NCI-H2107 treated with DMSO at 0.1 percent for 48 hours (cell line): Measurements from ENCODE around the gene TMEM244.
"Not testable (repeated sequence)": the region's sequence is repeated elsewhere in the genome, so short reads cannot be mapped to it uniquely, and the experiment has no call there.

Experiments
- DNase-seq: peaks from one replicate; lab custom pipeline; 2025; ENCODE audit not compliant: unreplicated experiment; lab: John Stamatoyannopoulos, UW

The TMEM244 gene

GRCh38 chr6:129860908-129861665 is at the start of gene TMEM244:
TMEM244 (minus strand) TSS chr6:129861315; CDS start chr6:129861188, 127 bp downstream.
- no peak for DNase-seq

GRCh38 chr6:129908858-129909257 is 47.7 kb upstream of the TMEM244 start:
- no peak for DNase-seq

GRCh38 chr6:129908356-129908755 is 47.2 kb upstream of the TMEM244 start:
- DNase-seq: no peak

- DNase-seq: no peak
Observed at GRCh38 chr6:129906515-129907077, 45.5 kb upstream of the TMEM244 start.

GRCh38 chr6:129903082-129903481 is 42.0 kb upstream of the TMEM244 start:
- DNase-seq: no peak

- DNase-seq: no peak
Observed at GRCh38 chr6:129902681-129903080, 41.6 kb upstream of the TMEM244 start.

GRCh38 chr6:129901910-129902309 is 40.8 kb upstream of the TMEM244 start:
- no peak for DNase-seq

GRCh38 chr6:129895692-129896091 is 34.6 kb upstream of the TMEM244 start:
- no peak for DNase-seq

- DNase-seq: no peak
Observed at GRCh38 chr6:129894921-129895320, 33.8 kb upstream of the TMEM244 start.

GRCh38 chr6:129893640-129894039 is 32.5 kb upstream of the TMEM244 start:
- no peak for DNase-seq

GRCh38 chr6:129890701-129891100 is 29.6 kb upstream of the TMEM244 start:
- DNase-seq: no peak

GRCh38 chr6:129890164-129890563 is 29.0 kb upstream of the TMEM244 start:
- no peak for DNase-seq

- DNase-seq: no peak
Observed at GRCh38 chr6:129889580-129889979, 28.5 kb upstream of the TMEM244 start.

GRCh38 chr6:129886401-129887155 is 25.5 kb upstream of the TMEM244 start:
- DNase-seq: no peak

GRCh38 chr6:129884211-129884610 is 23.1 kb upstream of the TMEM244 start:
- no peak for DNase-seq

GRCh38 chr6:129882510-129883023 is 21.5 kb upstream of the TMEM244 start:
- no peak for DNase-seq

GRCh38 chr6:129877894-129878293 is 16.8 kb upstream of the TMEM244 start:
- not testable (repeated sequence) for DNase-seq

- no peak for DNase-seq
Observed at GRCh38 chr6:129875610-129876520, 14.8 kb upstream of the TMEM244 start.

GRCh38 chr6:129874837-129875236 is 13.7 kb upstream of the TMEM244 start:
- DNase-seq: no peak

GRCh38 chr6:129872586-129872985 is 11.5 kb upstream of the TMEM244 start:
- no peak for DNase-seq

GRCh38 chr6:129871221-129871620 is 10.1 kb upstream of the TMEM244 start:
- no peak for DNase-seq
